ENCODE data around the gene SYTL4.

- no peak for TF ChIP-seq CTCF (conservative IDR thresholded peaks at IDR 0.05; ENCODE audit: low read length)
- no peak for TF ChIP-seq EZH2phosphoT487 (IDR thresholded peaks at IDR 0.05; ENCODE audit: borderline replicate concordance, low read depth, low read length)
Measured at GRCh38 chrX:100745205-100745604, 13.3 kb upstream of the SYTL4 start.

Data from OCI-LY7 (cell line).